D721Med (cell line): ENCODE measurements around the gene GKN2.
"Not testable (repeated sequence)": the region's sequence is repeated elsewhere in the genome, so short reads cannot be mapped to it uniquely, and the experiment has no call there.

Source experiments
- DNase-seq: peaks from one replicate; pipeline ENCODE4 v3.0.0; 2011; ENCODE audit warnings: low spot score; ENCODE audit not compliant: insufficient read length
- FAIRE-seq: peaks from 2 replicates; lab custom pipeline; 2011; peaks lifted over from hg19 to GRCh38; lab: Jason Lieb, UNC
- CTCF ChIP-seq: IDR thresholded peaks from 2 replicates; pipeline ENCODE4 v1.5.1; 2012; ENCODE audit warnings: mild to moderate bottlenecking, control low read depth; ENCODE audit not compliant: insufficient read depth; ENCODE audit errors: missing control alignments

GKN2 gene

DNA sequence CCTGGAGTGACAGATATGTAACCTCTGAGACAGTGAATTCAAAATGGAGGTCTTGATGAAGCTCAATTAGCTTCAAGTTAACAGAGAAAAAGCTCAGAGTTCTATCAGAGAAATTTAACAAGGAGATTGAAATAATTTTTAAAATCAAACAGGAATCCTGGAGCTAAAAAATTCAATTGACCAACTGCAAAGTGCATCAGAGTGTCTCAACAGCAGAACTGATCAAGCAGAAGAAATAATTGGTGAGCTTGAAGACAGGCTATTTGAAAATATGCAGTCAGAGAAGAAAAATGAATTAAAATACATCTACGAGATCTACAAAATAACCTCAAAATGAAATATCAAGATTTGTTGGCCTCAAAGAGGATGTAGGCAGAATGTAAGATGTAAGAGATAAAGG is 51.1 kb downstream of the GKN2 start:
- DNase-seq: no peak
- FAIRE-seq: no peak
- no peak for TF ChIP-seq CTCF

DNA sequence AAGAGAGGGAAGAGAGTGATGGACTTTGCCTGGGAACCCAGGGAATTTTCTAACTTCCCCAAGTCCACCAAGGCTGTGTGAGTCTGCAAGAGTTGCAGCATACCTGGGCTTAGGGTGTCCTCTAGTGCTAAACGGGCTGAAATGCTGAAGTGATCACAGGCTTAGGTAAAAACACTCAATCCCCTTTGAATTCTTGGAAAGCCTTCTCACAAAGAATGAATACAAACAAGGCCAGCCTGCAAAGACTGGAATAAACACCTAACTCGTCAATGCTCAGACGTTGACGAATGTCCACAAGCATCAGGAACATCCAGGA is 51.5 kb downstream of the GKN2 start:
- FAIRE-seq: no peak
- no peak for DNase-seq
- TF ChIP-seq CTCF: no peak

DNA sequence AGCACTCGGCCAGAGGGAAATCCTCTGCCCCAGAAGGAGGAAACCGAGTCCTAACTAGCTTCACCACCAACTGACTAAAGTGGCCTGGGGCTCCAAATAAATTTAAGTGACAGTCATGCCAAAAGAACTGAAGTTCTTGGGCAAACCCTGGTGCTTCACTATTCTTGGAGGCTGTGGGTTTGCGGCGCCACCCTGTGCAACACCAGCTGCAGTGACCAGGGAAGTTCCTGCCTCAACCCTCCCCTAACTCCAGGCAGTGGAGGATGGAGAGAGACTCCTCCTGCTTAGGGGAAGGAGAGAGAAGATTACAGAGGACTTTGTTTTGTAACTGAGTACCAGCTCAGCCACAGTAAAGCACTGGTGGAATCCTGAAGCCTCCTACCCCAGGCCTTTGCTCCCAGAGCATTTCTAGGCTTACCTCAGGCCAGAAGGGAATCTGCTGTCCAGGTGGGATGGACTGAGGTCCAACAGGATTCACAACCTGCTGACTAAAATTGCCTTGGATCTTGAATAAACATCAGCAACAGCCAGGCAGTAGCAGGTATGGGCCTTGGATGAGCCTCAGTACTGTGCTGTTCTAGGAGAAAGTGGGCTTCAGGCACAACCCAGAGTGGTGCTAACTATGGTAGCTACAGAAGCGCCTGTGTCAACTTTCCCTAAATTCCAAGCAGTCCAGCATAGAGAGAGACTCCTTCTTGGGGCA is 52.0 kb downstream of the GKN2 start:
- no peak for TF ChIP-seq CTCF
- FAIRE-seq: no peak

GRCh38 chr2:68895981-68896380 is 56.7 kb downstream of the GKN2 start:
- FAIRE-seq, DNase-seq: not testable (repeated sequence)

More for the DNA sequence above, 52.0 kb downstream of the GKN2 start:
- DNase-seq: no peak
